Dermis blood vessel endothelial cell (primary cell): Measurements from ENCODE around the gene CDK5R1. TPM values are rescaled to one million over a fixed set of nuclear protein-coding genes. Genes with fewer than 3 reads are reported as not detected.

ENCODE experiments used
- DNase-seq: peaks from one replicate; pipeline ENCODE4 v3.0.0; 2010
- total RNA-seq: library from RNA; depleted of rRNA; stranded (reverse); fragments of >200 nt; gene quantifications from 2 replicates; pipeline ENCODE4 v1.2.3, GENCODE V29; 2014

CDK5R1 gene
- total RNA-seq, 1 donor from 2014 or later: 1.4 TPM

DNA sequence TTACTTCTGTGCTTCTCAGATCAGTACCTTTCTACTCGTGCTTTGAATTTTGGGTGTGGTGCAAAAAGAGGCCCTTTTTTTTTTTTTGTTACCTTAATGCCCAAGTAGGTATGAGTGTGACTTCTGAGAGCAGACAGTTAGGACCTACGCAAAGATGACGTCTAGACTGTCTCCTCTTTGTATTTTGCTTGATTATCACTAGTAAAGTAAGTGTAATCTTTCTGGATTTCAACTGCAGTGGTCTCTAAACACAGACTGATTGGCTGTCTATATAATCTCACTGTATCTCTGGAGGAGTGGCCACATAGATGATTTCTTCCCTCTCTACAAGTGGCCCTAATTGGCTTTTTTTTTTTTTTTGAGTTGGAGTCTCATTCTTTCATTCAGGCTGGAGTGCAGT is 11.5 kb upstream of the CDK5R1 start:
- DNase-seq: no peak

DNA sequence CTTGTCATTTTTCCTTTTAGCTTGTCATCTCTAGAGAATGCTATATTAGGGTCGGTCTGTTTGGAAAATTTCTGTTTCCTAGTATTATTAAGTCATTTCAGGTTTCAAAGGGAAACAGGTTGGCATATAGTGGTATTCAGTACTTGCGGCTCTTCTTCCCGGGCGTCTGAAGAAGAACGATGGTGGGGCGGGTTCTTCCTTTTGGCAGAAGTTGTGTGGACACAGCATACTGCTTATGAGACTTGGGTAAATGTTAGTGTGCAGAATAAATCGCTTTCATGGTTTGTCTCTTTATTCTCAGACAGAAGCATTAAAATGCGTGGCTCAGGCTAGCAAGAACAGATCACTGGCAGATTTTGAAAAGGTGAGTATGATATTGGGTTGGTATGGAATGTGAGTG is 9.6 kb upstream of the CDK5R1 start:
- no peak for DNase-seq

DNA sequence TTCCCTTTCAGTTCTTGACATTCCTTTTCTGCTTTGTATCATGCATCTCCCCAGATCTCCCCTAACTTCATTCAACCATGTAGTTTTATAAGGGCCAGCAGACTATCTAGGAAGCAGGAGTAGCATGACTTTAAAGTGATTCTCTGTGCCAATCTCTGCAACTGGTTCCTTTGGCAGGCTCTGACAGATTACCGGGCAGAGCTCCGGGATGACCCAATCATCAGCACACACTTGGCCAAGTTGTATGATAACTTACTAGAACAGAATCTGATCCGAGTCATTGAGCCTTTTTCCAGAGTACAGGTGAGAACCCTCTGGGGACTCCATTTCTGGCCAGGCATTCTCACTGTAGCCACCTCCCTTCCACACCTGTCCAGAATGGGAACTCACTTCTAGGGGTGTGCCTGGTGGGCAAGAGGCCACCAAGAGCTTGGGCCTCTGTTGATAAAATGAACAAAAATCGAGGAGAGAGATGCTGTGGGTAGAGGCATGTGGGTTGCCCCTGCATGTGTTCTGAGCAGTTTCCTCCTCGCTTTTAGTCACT is 7.6 kb upstream of the CDK5R1 start:
- no peak for DNase-seq

DNA sequence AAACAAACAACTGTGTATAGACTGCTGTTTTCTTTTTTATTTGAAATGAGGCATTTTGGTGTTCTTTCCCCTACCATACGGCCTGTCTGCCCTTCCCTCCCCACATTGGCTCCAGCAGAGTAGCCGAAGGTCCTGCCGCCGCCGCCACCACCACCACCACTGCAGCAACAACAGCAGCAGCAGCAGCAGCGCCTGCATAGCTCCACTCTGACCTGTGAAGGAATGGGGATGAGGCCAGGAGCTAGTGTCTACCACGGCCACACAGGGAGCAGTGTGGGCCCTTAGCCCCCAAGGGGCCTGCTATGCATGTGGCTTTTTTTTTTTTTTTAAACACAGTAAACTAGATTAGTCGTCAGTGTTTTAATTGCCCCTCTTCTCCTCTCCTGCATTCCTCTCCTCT is 5.6 kb upstream of the CDK5R1 start:
- DNase-seq: no peak

DNA sequence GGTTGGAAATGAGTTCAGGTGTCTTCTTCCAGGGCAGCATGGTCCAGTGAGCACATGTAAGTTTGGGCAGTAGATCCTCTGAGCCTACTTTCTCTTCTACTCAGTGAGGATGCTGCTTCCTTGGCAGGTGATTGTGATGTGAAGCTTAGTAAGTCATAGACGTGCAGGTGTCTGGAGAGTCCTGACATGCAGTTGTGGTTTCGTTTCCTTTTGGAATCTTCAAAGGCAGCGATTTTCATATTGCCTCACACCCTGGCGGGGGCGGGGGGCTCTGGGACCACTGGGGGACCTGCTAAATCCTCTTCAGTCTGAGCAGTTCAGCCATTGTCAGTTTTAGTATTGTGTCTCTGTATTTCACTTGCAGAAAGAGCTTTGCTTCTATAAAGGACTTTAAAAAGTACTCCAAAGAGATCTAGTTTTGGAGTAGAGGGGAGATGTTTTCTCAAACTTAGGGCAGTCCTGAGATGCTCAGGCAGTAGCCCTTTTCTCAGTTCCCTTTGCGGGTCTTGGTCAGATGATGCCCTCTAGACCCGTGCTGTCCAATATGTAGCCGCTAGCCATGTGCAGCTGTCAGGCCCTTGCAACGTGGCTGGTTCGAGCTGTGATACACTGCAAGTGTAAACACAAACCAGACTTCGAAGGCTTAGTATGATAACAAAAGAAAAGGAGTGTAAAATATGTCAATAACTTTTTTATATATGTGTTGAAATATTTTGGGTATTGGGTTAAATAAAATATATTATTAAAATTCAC is 4.0 kb upstream of the CDK5R1 start:
- DNase-seq: no peak

DNA sequence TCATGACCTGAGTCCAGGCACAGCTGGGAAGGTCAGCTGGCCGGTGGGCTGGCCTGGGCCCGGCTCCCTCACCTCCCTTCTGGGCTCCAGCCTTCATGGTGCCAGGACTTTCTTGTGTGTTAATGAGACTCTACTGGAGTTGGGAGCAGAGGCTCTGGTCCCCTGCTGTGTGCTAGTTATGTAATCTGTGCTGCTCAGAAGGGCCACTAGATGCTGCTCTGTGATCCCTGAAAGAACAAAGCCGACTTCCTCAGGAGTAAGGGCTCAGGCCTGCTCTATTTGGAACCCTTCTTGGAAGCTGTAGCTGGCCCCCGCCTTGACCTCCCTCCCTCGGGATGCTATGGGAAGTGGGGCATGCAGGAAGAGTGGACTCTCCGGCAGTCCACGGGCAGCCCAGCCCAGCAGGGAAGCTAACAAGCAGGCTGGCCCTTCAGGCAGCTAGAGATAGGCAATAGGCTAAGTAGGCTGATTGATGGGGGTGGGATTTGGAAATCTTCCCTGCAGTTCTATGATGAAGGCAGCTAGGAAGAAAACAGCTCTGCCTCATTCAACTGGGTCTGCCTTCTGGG is 3.3 kb upstream of the CDK5R1 start:
- DNase-seq: peak; percentile 87

DNA sequence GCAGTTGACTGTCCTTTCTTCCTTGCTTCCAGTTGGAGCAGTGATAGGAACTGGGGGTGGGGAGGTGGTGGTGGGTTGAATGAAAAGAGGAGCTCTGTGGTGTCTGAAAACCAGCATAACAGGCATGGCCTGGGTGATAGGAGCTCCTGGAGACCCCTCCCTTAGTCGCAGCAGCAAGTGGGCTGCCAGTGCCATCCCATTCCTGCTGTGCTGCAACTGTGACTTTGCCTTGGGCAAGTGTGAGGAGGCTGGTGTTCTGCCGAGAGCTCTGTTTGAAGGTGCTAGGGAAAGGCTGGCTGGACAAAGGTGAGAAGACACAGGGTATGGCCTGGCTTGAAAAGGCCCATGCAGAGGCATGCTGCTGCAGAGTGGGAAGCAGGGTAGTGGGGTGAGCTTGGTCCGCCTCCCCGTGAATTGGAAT is 2.7 kb upstream of the CDK5R1 start:
- DNase-seq: no peak

DNA sequence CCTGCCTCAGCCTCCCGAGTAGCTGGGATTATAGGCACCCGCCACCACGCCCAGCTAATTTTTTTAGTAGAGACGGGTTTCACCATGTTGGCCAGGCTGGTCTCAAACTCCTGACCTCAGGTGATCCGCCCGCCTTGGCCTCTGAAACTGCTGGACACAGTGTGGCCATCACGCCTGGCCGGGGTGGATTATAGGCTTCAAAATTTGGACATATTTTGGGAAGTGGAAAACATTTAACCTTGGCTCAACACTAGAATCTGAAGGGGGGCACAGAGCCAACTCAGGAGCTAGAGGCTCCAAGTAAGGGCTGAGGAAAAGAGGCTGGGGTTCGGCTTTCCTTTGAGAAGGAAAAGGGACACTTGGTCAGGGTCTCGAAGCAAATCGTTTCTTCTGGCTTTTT is 2.2 kb upstream of the CDK5R1 start:
- DNase-seq: no peak

DNA sequence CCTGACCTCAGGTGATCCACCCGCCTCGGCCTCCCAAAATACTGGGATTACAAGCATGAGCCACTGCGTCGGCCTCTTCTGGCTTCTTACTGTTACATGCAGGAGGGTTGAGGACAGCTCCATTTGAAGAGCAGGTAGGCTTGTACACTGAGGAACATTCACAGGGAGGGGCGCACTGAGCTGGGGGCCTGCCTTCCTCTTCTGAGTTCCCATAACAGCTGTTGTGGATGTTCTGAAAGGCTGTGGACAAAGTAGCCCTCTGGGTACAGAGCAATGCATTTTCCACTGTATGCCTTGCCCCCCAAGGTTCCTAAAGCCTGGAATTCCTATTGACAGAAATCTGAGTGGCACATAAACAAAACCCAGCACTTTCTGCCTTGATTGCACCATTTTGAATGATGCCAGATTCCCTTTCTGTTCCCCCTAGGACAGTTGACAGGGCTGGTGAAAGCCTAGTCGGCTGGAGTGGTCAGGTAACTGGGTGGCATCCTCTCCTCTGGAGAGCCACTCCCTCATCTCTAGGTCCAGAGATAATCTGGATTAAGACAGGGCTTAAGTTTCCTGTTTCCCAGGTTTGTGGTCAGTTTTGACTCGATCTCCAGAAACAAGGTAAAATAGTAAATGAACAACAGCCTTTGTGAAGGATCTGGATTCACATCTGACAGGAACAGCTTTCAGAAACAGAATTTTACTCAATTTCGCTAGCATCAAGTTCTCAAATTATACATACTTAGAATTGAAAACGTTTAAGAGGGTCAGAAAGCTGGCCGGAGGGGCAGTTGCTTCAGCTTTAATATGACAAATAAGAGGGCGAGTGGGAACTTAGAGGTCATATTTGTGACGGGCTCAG is 1.3 kb upstream of the CDK5R1 start:
- DNase-seq: no peak

DNA sequence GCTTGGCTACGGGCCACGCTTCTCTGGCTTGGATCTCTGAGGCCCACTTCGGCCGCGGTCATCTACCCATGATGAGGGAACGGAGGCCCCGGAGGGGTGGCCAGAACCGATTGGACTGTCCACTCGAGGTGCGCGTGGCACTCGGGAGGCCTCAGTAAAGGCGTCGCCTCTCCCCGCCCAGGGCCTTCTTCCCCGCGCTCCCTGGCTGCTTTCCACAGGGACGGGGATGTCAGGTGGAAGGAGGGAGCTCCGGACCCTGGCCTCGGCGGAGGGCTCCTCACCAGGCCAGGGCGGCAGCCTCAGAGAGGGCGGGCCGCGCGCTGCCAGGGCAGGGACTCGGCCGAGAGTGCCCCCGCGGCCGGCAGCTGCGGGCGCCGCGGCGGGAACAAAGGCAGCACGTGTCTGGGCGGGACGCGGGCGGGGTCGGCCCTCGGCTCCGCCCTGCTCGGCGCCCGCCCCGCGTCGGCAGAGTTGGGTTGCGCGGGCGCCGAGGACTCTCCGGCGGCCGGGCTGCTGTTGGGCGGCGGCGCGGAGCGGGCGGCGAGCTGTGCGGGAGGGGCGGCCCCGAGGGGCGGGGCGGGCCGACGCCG is 587 bp upstream of the CDK5R1 start:
- DNase-seq: peak; percentile 86

DNA sequence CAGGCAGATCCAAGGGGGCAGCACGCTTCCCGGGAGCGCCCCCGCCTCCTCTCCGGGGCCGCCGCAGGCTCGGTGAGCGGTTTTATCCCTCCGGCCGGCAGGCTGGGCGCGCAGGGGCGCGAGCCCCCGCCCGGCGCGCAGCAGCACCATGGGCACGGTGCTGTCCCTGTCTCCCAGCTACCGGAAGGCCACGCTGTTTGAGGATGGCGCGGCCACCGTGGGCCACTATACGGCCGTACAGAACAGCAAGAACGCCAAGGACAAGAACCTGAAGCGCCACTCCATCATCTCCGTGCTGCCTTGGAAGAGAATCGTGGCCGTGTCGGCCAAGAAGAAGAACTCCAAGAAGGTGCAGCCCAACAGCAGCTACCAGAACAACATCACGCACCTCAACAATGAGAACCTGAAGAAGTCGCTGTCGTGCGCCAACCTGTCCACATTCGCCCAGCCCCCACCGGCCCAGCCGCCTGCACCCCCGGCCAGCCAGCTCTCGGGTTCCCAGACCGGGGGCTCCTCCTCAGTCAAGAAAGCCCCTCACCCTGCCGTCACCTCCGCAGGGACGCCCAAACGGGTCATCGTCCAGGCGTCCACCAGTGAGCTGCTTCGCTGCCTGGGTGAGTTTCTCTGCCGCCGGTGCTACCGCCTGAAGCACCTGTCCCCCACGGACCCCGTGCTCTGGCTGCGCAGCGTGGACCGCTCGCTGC is 832 bp downstream of the CDK5R1 start:
- peak; percentile 35 for DNase-seq

DNA sequence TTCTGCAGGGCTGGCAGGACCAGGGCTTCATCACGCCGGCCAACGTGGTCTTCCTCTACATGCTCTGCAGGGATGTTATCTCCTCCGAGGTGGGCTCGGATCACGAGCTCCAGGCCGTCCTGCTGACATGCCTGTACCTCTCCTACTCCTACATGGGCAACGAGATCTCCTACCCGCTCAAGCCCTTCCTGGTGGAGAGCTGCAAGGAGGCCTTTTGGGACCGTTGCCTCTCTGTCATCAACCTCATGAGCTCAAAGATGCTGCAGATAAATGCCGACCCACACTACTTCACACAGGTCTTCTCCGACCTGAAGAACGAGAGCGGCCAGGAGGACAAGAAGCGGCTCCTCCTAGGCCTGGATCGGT is 1.4 kb downstream of the CDK5R1 start:
- DNase-seq: no peak

DNA sequence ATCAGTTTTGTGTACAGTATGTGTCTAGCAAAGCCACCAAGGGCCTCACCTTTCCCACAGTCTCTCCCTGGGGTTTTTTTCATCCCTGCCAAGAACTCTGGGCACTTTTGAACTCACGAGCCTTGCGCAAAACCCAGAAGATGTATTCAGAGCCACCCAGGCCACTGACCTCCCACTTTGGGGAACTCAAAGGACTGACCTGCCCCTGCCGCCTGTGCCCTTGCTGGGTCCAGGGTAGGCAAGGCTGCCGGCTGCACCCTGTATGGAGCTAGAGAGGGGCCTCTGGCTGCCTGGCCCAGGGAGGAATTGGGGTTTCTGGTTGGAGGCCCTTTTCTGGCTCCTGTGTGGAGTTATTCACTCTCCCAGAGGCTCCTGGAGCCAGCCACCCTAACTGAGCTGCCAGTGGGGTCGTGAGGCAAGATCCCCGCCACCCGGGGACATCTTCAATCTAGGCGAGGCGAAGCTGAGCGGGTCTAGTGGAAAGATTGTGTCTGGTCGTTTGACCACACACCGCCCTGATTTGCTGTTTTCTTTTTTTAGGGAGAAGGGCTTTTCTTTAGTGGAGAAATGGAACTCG is 1.9 kb downstream of the CDK5R1 start:
- no peak for DNase-seq

DNA sequence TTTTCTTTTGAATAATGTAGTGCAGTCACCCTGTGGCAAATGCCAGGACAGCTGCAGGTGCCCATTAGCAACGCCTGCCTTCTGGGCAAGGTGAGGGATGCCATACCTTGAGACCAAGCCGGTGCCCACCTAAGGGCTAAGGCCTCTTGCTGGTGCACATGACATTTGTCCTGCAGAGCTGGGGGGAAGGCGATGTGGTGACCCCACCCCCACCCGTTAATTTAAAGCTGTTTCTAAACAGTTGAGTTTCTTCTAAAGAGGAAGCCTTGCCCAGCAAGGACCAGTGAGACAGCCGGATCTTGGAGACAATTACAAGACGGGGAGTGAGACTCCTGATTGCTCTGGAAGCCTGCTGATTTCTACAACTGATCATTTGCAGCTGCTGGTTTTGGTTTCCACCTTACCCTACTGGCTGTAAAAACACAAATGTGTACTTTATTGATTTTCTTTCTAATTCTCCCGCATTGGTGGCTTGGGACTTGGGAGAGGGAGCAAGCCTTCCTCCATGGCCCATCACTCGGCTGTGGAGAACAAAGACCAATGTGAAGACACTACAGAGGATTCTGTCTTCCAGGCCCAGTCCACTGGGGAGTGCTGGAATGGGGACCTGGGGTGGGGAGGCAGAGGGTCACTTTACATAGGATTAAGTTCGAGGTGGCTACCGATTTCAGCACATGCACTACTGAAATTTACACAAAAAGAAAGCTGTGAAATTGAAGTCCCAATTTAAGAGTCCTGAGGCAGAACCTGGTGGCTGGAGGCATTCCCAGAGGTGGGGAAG is 2.7 kb downstream of the CDK5R1 start:
- no peak for DNase-seq

DNA sequence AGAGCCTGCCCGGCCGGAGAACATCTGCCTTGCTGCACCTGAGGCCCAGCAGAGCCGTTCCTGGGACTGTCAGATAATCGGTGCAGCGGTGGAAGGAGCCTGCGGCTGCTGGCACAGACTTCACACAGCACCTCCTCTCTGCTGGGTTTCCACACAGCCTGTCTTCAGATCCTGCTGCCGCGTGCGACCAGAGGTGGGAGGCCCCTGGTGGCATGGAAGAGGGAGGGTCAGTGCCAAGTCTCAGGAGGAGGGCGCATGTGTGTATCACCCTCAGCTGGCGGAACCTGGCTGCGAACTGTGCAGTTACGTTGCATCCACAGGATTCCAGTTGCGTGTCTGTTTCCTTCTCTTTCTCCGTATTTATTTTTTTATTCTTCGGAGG is 3.3 kb downstream of the CDK5R1 start:
- no peak for DNase-seq

DNA sequence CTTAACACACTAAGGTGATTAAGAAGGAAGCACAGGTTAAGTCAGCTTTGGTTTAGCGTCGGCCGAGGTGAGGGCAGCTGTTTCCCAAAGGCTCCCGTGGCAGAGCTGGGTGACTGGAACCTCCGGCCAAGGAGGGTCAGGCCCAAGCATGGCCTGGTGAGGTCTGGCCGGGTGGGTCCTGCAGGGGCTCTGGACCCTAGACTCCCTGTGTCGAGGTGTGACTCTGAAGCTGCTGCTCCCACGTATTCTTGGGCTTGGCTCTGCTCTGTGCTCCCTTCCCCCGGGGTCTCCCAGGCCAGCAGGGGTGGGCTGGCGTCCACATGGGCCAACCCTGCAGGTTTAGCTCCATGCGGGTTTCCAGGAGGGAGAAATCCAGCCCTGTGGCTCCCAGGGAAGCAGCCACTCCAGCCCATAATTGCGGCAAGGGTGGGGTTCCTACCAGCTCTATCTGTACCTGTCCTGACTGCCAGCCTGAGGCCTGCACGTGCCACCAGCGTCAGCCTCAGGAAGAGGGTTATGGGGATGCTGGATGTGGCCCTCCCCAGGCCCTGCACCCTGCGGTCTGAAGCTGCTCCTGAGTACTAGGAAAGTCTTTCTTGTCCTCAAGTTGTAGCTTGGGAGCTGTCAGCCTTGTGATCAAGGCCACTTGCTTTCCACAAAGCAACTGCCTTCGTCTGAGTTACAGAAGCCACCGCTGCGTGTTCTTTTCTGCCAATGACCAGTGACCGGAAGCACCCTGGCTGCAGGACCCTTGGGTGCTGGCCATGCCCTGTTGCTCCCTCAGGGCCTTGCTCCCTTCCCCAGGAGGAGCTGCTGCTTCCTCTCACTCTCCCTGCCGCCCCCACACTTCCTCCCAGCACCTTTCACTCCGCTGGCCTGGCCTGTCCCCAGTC is 4.8 kb downstream of the CDK5R1 start:
- DNase-seq: no peak

DNA sequence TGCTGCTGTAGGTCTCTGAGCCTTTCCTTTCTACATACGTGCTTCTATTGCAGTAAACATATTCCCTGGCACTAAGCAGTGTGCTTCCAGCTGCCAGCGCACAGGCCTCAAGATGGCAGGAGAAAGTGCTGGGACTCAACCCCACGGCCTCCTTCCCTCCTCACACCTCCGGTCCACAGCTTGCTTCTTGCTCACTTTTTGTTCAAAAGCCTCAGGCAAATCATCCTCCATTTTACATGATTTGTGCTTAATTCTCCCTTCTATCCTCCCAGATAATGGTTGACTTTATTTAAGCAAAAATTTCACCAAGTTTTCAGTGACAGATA is 5.4 kb downstream of the CDK5R1 start:
- DNase-seq: no peak

DNA sequence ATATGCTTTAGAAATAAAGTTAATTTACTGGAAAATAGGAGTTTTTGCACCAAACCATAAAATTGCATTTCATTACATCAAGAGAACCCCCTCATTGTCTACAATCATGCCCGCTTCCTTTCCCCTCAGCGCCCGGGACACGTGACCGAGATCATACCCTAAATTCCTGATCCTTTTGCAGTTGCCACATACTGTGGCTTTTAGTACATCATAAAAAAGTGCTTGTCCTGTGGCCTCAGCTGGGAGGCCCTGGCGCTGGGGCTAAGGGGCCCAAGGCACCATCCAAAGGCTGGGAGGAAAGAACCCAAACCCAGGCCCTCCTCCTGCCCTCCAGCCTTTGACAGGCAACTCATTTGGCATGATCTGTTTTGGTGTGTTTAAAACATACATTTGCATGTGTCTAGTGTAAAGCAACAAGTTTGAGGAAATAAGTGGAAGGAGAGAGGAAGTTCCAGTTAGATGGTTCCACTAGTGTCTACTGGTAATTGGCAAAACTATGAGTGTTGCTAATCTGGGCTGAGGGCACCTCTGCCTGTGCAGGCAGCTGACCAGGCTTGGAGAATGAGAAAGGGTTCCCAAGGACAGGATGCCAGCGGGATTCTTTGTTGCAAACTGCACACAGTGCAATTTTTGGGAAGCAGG is 6.0 kb downstream of the CDK5R1 start:
- no peak for DNase-seq

DNA sequence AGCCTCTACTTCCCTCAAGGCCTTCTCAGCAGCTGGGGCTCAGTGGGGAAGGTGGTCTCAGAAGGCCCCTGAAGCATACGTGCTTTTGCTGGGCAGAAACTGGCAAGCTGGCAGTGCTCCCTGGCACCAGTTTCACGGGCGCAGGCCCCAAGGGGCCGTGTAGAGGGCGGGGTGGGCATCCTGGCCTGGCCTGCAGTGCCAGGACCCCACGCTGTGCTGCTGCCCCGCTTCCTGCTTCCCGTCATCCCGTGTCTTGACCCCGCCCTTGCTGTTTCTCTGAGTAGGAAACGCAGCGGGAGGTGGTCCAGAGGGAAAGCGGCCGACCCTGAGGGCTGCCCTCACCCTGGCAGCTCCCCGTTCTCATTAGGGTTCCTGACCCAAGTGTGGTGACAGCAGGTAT is 6.8 kb downstream of the CDK5R1 start:
- no peak for DNase-seq

DNA sequence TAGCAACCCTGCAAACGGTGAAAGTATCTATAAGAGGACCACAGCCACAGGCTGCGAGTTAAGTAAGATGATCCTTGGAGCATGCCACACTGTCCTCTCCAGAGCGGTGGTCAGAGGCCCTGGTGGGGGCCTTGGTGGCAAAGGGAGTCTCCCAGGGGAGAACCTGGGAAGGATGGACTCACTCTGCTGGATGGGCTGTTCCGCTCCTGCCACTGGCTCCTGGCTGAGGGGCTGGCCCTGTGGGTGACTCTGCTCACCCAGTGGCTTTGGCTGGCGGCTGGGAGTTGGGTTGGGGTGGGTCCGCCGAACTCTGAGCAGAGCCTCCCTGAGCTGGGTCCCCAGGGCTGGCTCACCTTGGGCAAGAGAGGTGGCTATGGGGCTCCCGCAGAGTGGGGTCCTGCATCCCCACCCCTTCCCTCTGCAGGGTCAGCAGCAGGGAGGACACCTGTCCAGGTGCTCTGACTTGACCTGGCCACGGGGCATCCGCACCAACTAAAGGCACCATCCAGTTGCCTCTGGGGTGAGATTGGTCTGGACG is 7.3 kb downstream of the CDK5R1 start:
- no peak for DNase-seq
